Nephron (organoid): Measurements from ENCODE around the gene PHLDB2.

Experiments
- H3K27ac Mint-ChIP-seq, 3 experiments: 2 replicates each; pipeline ENCODE4 v1.8.0; 2020; ENCODE audit warnings: mixed read lengths in 3 of 3, mild to moderate bottlenecking in 2 of 3, moderate library complexity in 1 of 3
- H3K27me3 Mint-ChIP-seq: 2 replicates; pipeline ENCODE4 v1.8.0; 2021; ENCODE audit warnings: low read depth, mild to moderate bottlenecking, moderate library complexity, mixed read lengths
- H3K36me3 Mint-ChIP-seq: 2 replicates; pipeline ENCODE4 v1.8.0; 2020; ENCODE audit warnings: low read depth, mixed read lengths
- H3K4me1 Mint-ChIP-seq: 2 replicates; pipeline ENCODE4 v1.8.0; 2020; ENCODE audit warnings: mixed read lengths
- H3K4me3 Mint-ChIP-seq, 3 experiments: 2 replicates each; pipeline ENCODE4 v1.8.0; 2020; ENCODE audit warnings: mild to moderate bottlenecking in 3 of 3, mixed read lengths in 3 of 3, moderate library complexity in 2 of 3
- H3K9me3 Mint-ChIP-seq: 2 replicates; pipeline ENCODE4 v1.8.0; 2020; ENCODE audit warnings: mixed read lengths
- TF ChIP-seq, protein P1 (sequence below), 3 experiments: fragments of 200-600 bp; sonication (generic); IDR thresholded peaks; one replicate each; pipeline ENCODE4 v1.5.0; 2021; ENCODE audit warnings: antibody characterized with exemption in 3 of 3; ENCODE audit not compliant: unreplicated experiment in 3 of 3

PHLDB2 gene

GRCh38 chr3:111926266-111926676 lies 67.2 kb downstream of the PHLDB2 start:
- peaks cover 6% of the 10 kb centered on the region for H3K27me3 Mint-ChIP-seq
- TF ChIP-seq, protein P1, sequence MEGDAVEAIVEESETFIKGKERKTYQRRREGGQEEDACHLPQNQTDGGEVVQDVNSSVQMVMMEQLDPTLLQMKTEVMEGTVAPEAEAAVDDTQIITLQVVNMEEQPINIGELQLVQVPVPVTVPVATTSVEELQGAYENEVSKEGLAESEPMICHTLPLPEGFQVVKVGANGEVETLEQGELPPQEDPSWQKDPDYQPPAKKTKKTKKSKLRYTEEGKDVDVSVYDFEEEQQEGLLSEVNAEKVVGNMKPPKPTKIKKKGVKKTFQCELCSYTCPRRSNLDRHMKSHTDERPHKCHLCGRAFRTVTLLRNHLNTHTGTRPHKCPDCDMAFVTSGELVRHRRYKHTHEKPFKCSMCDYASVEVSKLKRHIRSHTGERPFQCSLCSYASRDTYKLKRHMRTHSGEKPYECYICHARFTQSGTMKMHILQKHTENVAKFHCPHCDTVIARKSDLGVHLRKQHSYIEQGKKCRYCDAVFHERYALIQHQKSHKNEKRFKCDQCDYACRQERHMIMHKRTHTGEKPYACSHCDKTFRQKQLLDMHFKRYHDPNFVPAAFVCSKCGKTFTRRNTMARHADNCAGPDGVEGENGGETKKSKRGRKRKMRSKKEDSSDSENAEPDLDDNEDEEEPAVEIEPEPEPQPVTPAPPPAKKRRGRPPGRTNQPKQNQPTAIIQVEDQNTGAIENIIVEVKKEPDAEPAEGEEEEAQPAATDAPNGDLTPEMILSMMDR (IDR thresholded peaks at IDR 0.05; ENCODE audit: unreplicated experiment in 3 of 3) = no peak

GRCh38 chr3:111928613-111929012 lies 69.5 kb downstream of the PHLDB2 start:
- H3K4me3 Mint-ChIP-seq = no peak overlapping the region
- TF ChIP-seq, protein P1 (IDR thresholded peaks at IDR 0.05; ENCODE audit: unreplicated experiment in 3 of 3) = no peak
- H3K9me3 Mint-ChIP-seq = no peaks in the 10 kb centered on the region
- H3K36me3 Mint-ChIP-seq = peaks cover 60% of the 10 kb centered on the region
- H3K27me3 Mint-ChIP-seq = peaks cover 2% of the 10 kb centered on the region
- no peak overlapping the region for H3K27ac Mint-ChIP-seq
- peaks cover 24% of the 10 kb centered on the region for H3K4me1 Mint-ChIP-seq

More at GRCh38 chr3:111926266-111926676, 67.2 kb downstream of the PHLDB2 start:
- H3K36me3 Mint-ChIP-seq = peaks cover 57% of the 10 kb centered on the region
- H3K4me3 Mint-ChIP-seq = peak overlapping the region in 1 of 3 experiments; percentile 19
- no peak overlapping the region for H3K27ac Mint-ChIP-seq
- peaks cover 32% of the 10 kb centered on the region for H3K4me1 Mint-ChIP-seq
- no peaks in the 10 kb centered on the region for H3K9me3 Mint-ChIP-seq

- no peaks in the 10 kb centered on the region for H3K9me3 Mint-ChIP-seq
- peaks cover 16% of the 10 kb centered on the region for H3K4me1 Mint-ChIP-seq
- no peaks in the 10 kb centered on the region for H3K27me3 Mint-ChIP-seq
- TF ChIP-seq, protein P1 (IDR thresholded peaks at IDR 0.05; ENCODE audit: unreplicated experiment in 3 of 3) = no peak
- H3K27ac Mint-ChIP-seq = no peak overlapping the region
- no peak overlapping the region for H3K4me3 Mint-ChIP-seq
- peaks cover 60% of the 10 kb centered on the region for H3K36me3 Mint-ChIP-seq
These were observed 70.4 kb downstream of the PHLDB2 start for GRCh38 chr3:111929484-111929883.

GRCh38 chr3:111932946-111933345 lies 73.9 kb downstream of the PHLDB2 start:
- Mint-ChIP-seq H3K4me1 (peaks cover 14% of the 10 kb centered on the region), H3K9me3 (no peaks in the 10 kb centered on the region), H3K27me3 (no peaks in the 10 kb centered on the region), H3K36me3 (peaks cover 73% of the 10 kb centered on the region), H3K4me3 (no peak overlapping the region), H3K27ac (no peak overlapping the region)
- TF ChIP-seq, protein P1 (IDR thresholded peaks at IDR 0.05; ENCODE audit: unreplicated experiment in 3 of 3) = no peak

DNA sequence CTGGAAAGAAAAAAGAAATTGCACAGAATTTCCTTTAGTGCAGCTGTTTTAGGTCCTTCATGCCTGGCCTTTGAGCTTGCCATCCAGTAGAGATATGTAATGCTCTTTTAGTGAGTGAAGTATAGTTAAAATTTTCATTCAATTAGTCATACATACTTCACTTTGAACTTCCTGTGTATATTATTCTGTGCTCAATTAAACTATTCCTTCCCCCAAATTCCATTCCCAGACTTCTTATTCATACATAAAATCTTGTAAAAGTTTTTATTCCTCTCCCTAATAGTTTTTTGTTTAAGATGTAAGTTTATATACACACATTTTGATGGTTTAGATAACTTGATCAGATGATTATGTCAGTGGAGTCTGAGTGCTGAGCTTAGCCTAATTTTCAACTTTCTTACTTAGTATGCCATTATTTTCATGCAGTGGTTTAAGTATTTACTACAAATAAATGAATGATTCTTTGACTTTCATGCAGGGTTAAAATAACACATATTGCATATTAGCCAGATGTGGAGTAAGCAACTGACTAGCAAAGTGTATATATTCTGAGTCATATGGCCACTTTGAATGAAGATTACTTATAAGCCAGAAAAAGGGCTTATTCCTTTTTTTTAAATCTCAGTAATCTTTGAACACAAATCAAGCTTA lies 77.3 kb downstream of the PHLDB2 start:
- no peaks in the 10 kb centered on the region for H3K27me3 Mint-ChIP-seq
- peak overlapping the region; percentile 3 to 55 (median 16) for H3K27ac Mint-ChIP-seq
- H3K9me3 Mint-ChIP-seq = no peaks in the 10 kb centered on the region
- H3K36me3 Mint-ChIP-seq = peaks cover 85% of the 10 kb centered on the region
- no peak overlapping the region for H3K4me3 Mint-ChIP-seq
- TF ChIP-seq, protein P1 (IDR thresholded peaks at IDR 0.05; ENCODE audit: unreplicated experiment in 3 of 3) = no peak
- peaks cover 10% of the 10 kb centered on the region for H3K4me1 Mint-ChIP-seq

DNA sequence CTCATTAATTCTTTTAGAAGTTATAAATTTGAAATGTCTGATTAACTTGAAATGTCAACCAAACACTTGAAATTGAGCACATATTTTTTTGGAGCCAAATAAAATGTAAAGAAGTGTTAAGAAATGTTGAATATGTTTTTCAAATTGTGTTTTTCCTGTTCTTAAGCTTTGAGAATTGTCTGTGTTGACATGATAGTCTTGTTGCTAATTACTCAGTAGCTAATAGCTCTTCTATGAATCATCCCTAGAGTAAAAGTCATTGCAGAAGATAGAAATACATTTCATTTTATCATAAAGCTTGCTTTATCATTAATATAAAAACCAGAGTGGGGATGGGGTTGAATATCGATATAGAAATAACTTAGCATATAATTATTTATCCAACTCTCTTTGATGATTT lies 77.9 kb downstream of the PHLDB2 start:
- Mint-ChIP-seq H3K36me3 (peaks cover 80% of the 10 kb centered on the region), H3K27me3 (no peaks in the 10 kb centered on the region), H3K4me3 (no peak overlapping the region), H3K9me3 (no peaks in the 10 kb centered on the region), H3K4me1 (peaks cover 10% of the 10 kb centered on the region), H3K27ac (no peak overlapping the region)
- TF ChIP-seq, protein P1 (IDR thresholded peaks at IDR 0.05; ENCODE audit: unreplicated experiment in 3 of 3) = no peak
